Measurements from ENCODE around the gene GNS. TPM values are rescaled to one million over a fixed set of nuclear protein-coding genes. Genes with fewer than 3 reads are reported as not detected.
A peak's percentile ranks its signal among the peaks of the same experiment; 100 is the strongest.

Gene GNS
- total RNA-seq, 1 donor from 2014 or later: 199 TPM

DNA sequence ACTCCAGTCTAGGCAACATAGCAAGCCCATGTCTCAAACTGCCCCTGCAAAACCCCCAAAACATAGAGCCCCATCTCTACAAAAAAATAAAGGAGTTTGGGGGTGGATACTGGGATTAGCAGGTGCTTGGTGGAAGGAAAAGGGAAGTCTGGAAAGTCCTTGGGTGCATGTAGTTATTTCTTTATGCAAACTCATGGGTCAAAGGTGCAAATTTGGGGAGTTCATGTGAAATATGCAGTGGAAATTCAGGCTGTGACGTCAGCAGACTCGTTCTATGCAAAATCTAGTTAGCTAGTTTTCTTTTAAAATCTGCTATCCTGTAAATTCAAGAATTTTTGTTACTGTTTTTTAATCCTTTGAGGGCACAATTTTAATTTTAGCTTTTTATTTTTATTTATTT, 51.3 kb downstream of the GNS start:
- TF ChIP-seq CTCF (IDR thresholded peaks at IDR 0.05): no peak
- DNase-seq (no peak), ATAC-seq (no peak)
- intact Hi-C loops (cut with DNase I): no loop called here
- Histone ChIP-seq H3K4me1 (no peaks in the 10 kb centered on the region), H3K36me3 (peaks cover 14% of the 10 kb centered on the region), H3K27ac (no peak overlapping the region), H3K9me3 (no peaks in the 10 kb centered on the region), H3K4me3 (no peak overlapping the region), H3K27me3 (ENCODE audit: low read depth) (no peaks in the 10 kb centered on the region)

GRCh38 chr12:64707362-64707761, 51.8 kb downstream of the GNS start:
- no peak overlapping the region for H3K27ac ChIP-seq
- no peaks in the 10 kb centered on the region for H3K9me3 ChIP-seq
- no peaks in the 10 kb centered on the region for H3K4me1 ChIP-seq
- TF ChIP-seq CTCF (IDR thresholded peaks at IDR 0.05): no peak
- ATAC-seq: no peak
- no peak for DNase-seq
- no peaks in the 10 kb centered on the region for H3K27me3 ChIP-seq (ENCODE audit: low read depth)
- H3K4me3 ChIP-seq: no peak overlapping the region
- H3K36me3 ChIP-seq: peaks cover 14% of the 10 kb centered on the region
- intact Hi-C loops (cut with DNase I): no loop called here

DNA sequence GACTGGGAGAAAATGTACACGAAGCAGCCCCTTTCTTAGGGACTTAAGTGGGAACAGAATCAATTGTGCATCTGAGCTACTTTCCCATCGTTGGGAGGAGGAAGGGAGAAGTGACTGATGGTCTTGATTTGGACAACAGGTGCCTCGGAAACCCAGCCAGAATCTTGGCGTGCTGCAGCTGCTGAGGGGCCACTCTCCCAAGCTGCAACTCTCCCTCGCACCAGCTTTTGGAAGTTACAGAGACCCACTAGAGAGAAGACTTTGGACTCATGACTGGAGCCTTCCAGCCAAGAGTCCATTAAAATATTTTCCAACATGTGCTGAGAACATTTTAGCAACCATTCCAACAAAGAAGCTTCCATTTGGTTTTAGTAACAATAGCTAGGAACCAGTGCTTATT, 52.3 kb downstream of the GNS start:
- Histone ChIP-seq H3K27ac (no peak overlapping the region), H3K27me3 (ENCODE audit: low read depth) (no peaks in the 10 kb centered on the region)
- TF ChIP-seq CTCF (IDR thresholded peaks at IDR 0.05): no peak

DNA sequence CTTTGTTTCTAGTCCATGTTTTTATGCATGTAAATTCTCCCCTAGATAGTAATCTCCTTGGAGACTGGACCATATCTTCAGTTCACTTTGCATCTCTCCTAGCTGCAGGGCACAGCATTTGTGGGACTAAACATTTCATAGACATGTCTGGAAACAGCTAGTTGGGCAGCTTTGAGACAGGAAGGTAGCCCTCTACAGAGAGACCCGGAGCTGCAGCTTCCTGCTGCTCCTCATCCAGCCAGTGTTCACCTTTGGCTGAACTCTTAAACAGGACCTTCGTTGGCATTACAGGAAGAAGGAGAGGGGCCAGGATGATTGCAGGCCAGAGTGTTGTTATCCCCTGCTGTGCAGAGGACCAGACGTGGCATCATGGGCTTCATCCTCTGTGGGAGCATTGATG, 52.9 kb downstream of the GNS start:
- Histone ChIP-seq H3K36me3 (peaks cover 9% of the 10 kb centered on the region), H3K9me3 (no peaks in the 10 kb centered on the region), H3K27ac (no peak overlapping the region), H3K27me3 (ENCODE audit: low read depth) (no peaks in the 10 kb centered on the region), H3K4me3 (no peak overlapping the region), H3K4me1 (no peaks in the 10 kb centered on the region)
- TF ChIP-seq CTCF (IDR thresholded peaks at IDR 0.05): no peak
- no peak for ATAC-seq
- DNase-seq: no peak
- intact Hi-C loops (cut with DNase I): no loop called here

More for the DNA sequence above, 52.3 kb downstream of the GNS start:
- peaks cover 9% of the 10 kb centered on the region for H3K36me3 ChIP-seq
- no peaks in the 10 kb centered on the region for H3K9me3 ChIP-seq
- intact Hi-C loops (cut with DNase I): no loop called here
- no peaks in the 10 kb centered on the region for H3K4me1 ChIP-seq
- no peak overlapping the region for H3K4me3 ChIP-seq
- ATAC-seq (no peak), DNase-seq (no peak)

GRCh38 chr12:64701283-64701682, 57.9 kb downstream of the GNS start:
- ATAC-seq (no peak), DNase-seq (no peak)
- intact Hi-C loops (cut with DNase I): no loop called here
- TF ChIP-seq CTCF (IDR thresholded peaks at IDR 0.05): no peak
- H3K27me3 ChIP-seq (ENCODE audit: low read depth): no peaks in the 10 kb centered on the region
- H3K9me3 ChIP-seq: no peaks in the 10 kb centered on the region
- H3K27ac ChIP-seq: no peak overlapping the region
- H3K4me3 ChIP-seq: no peak overlapping the region
- peaks cover 5% of the 10 kb centered on the region for H3K4me1 ChIP-seq
- peaks cover 9% of the 10 kb centered on the region for H3K36me3 ChIP-seq

DNA sequence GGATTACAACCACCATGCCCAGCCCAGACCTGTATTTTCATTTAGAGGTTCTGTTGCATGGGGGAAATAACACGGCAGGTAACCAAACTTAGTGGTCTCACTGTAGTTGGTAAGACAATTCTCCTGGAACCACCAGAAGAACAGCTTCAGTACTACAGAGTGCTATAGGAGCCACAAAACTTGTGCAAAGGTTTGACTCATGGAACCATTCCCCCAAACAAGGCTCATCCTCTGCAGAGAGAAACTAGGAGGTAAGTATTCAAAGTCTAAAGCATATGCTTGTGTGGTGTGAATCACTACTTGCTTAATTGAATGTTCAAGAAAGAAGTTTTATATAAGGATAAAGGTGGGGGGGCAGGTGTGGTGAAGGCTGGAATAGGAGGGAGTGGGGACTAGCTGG, 58.7 kb downstream of the GNS start:
- no peak for TF ChIP-seq CTCF (IDR thresholded peaks at IDR 0.05)
- H3K36me3 ChIP-seq: peaks cover 11% of the 10 kb centered on the region
- intact Hi-C loops (cut with DNase I): no loop called here
- peak overlapping the region; percentile 19 for H3K27ac ChIP-seq
- H3K4me1 ChIP-seq: peaks cover 8% of the 10 kb centered on the region
- DNase-seq (no peak), ATAC-seq (no peak)
- H3K4me3 ChIP-seq: no peak overlapping the region
- no peaks in the 10 kb centered on the region for H3K27me3 ChIP-seq (ENCODE audit: low read depth)
- no peaks in the 10 kb centered on the region for H3K9me3 ChIP-seq

All from lower lobe of right lung (tissue), 2 donors.